Head of caudate nucleus (tissue), 42 donors: ENCODE results near the gene LPAR3.

Experiments used
- DNase-seq, 42 donors: peaks; one replicate each; pipeline versions ENCODE4 v3.0.0 to v3.0.0-alpha.2; 2020 to 2021; ENCODE audit warnings: mixed read lengths in 7 of 42
- intact Hi-C: fragments of 100-400 bp; cut with DNase I; formaldehyde crosslinking; loops from one replicate; pipeline ENCODE4 v1.15.0; 2022

The LPAR3 gene

GRCh38 chr1:84763912-84764680, 128.9 kb downstream of the LPAR3 start:
- no peak for DNase-seq
- intact Hi-C loops = loop anchor here (10.0 kb wide), 1 partner anchor 171 kb away; no protein-coding TSS in a partner anchor

GRCh38 chr1:84762664-84763063, 130.3 kb downstream of the LPAR3 start:
- intact Hi-C loops = loop anchor here (10.0 kb wide), 1 partner anchor 172 kb away; no protein-coding TSS in a partner anchor
- DNase-seq = no peak
